GM21390 (cell line): ENCODE results near the gene PDLIM3.
"Not testable (repeated sequence)": the region's sequence is repeated elsewhere in the genome, so short reads cannot be mapped to it uniquely, and the experiment has no call there.

Source experiments
- ATAC-seq: cut with Tn5 transposase; IDR thresholded peaks from one replicate; pipeline ENCODE4 v1.9.1; 2021; ENCODE audit not compliant: unreplicated experiment

The PDLIM3 gene

GRCh38 chr4:185534866-185535611, at the start of gene PDLIM3:
Gene PDLIM3 (minus strand): TSS chr4:185535507. CDS start chr4:185535434, 73 bp downstream.
- no peak for ATAC-seq

DNA sequence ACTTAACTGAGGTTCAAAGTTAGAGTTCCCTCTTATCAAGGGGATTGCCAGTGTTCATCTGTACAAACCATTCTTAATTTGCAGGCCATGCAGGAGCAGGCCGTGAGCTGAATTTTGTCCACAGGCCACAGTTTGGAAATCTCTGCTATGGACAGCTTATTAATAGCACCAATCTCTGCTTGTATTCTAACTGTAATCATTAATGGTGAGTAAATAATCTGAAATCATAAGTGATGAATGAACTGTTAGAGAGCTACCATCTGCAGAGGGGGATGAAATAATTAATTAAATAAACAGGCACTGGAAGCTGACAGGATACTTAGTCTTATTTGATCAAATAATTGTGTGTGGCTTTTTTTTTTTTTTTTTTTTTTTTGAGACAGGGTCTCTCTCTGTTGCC, 48.5 kb upstream of the PDLIM3 start:
- no peak for ATAC-seq

GRCh38 chr4:185582651-185583400, 47.5 kb upstream of the PDLIM3 start:
- ATAC-seq, result no peak

- ATAC-seq, result no peak
These were observed 45.4 kb upstream of the PDLIM3 start for GRCh38 chr4:185580699-185581098.

- ATAC-seq, result no peak
These were observed 43.0 kb upstream of the PDLIM3 start for GRCh38 chr4:185578284-185578683.

- no peak for ATAC-seq
These were observed 41.9 kb upstream of the PDLIM3 start for GRCh38 chr4:185576962-185577950.

- ATAC-seq, result no peak
These were observed 41.1 kb upstream of the PDLIM3 start for GRCh38 chr4:185576314-185576961.

- ATAC-seq, result no peak
These were observed 38.4 kb upstream of the PDLIM3 start for GRCh38 chr4:185573651-185574199.

GRCh38 chr4:185570727-185571126, 35.4 kb upstream of the PDLIM3 start:
- ATAC-seq, result no peak

GRCh38 chr4:185567381-185568376, 32.4 kb upstream of the PDLIM3 start:
- ATAC-seq, result no peak

- no peak for ATAC-seq
These were observed 31.7 kb upstream of the PDLIM3 start for GRCh38 chr4:185566972-185567371.

DNA sequence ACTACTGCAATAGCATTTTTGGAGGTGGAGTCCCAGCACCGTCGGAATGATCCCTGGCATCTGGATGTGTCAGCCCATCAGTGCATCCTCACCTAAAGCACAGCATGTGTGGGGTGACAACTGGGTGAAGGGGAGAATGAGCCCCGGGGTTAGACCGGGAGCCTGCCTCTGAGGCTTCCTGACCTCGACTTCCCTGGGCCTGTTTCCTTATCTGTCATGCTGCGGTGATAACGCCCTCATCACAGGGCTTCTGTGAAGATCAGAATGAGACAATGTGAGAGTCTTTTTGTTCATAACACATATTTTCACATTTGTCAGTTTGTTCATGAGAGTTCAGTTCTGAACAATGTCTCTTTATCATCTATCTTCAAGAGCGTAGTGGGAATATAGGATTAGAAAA, 31.1 kb upstream of the PDLIM3 start:
- ATAC-seq, result no peak

DNA sequence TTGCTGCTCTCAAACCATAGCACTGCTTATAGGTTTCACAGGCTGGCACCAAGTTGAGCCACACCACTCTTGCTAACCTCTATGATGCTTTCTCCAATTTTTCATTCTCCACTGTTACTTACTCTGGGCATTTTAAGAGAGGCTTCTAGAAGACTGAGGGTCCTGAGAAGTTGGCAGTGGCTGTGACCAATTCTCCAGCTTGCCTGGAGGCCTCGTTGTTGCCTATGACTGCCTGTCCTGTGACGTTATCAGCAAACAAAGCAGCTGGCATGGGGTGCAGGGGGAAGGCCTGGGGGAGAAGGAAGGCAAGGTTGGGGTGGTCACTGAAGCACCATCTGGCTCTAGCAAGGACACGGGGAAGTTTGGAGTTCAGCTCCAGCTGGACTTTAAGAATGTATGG, 30.4 kb upstream of the PDLIM3 start:
- ATAC-seq, result no peak

GRCh38 chr4:185564349-185564748, 29.0 kb upstream of the PDLIM3 start:
- no peak for ATAC-seq

GRCh38 chr4:185562531-185562930, 27.2 kb upstream of the PDLIM3 start:
- ATAC-seq, result no peak

GRCh38 chr4:185560316-185560715, 25.0 kb upstream of the PDLIM3 start:
- no peak for ATAC-seq

GRCh38 chr4:185559915-185560281, 24.6 kb upstream of the PDLIM3 start:
- no peak for ATAC-seq

GRCh38 chr4:185559251-185559914, 24.1 kb upstream of the PDLIM3 start:
- ATAC-seq, result not testable (repeated sequence)
